ENCODE measurements around the gene GART.

- no peak for TF ChIP-seq POLR2A (IDR thresholded peaks at IDR 0.05)
- TF ChIP-seq CTCF (IDR thresholded peaks at IDR 0.05), result no peak
- TF ChIP-seq EP300 (IDR thresholded peaks at IDR 0.05), result no peak
- TF ChIP-seq POLR2AphosphoS5 (IDR thresholded peaks at IDR 0.05), result no peak
Observed at GRCh38 chr21:33473344-33473743, 68.6 kb downstream of the GART start.
